HG03439 (cell line): Measurements from ENCODE around the gene PLS1.
"Not testable (repeated sequence)": the region's sequence is repeated elsewhere in the genome, so short reads cannot be mapped to it uniquely, and the experiment has no call there.

Experiments
- ATAC-seq: cut with Tn5 transposase; IDR thresholded peaks from one replicate; pipeline ENCODE4 v1.9.1; 2021; ENCODE audit warnings: mild to moderate bottlenecking, moderate library complexity; ENCODE audit not compliant: unreplicated experiment

PLS1 gene

GRCh38 chr3:142752605-142753004 lies 156.4 kb downstream of the PLS1 start:
- not testable (repeated sequence) for ATAC-seq

GRCh38 chr3:142754494-142754893 lies 158.3 kb downstream of the PLS1 start:
- no peak for ATAC-seq
